CD4-positive, alpha-beta T cell treated with Interleukin-2 at 100 ng/mL for 4 hours (primary cell): Measurements from ENCODE around the gene USP44.

Experiments used
- DNase-seq: peaks from one replicate; pipeline ENCODE4 v3.0.0-alpha.2; 2020; ENCODE audit warnings: low spot score

Gene USP44

DNA sequence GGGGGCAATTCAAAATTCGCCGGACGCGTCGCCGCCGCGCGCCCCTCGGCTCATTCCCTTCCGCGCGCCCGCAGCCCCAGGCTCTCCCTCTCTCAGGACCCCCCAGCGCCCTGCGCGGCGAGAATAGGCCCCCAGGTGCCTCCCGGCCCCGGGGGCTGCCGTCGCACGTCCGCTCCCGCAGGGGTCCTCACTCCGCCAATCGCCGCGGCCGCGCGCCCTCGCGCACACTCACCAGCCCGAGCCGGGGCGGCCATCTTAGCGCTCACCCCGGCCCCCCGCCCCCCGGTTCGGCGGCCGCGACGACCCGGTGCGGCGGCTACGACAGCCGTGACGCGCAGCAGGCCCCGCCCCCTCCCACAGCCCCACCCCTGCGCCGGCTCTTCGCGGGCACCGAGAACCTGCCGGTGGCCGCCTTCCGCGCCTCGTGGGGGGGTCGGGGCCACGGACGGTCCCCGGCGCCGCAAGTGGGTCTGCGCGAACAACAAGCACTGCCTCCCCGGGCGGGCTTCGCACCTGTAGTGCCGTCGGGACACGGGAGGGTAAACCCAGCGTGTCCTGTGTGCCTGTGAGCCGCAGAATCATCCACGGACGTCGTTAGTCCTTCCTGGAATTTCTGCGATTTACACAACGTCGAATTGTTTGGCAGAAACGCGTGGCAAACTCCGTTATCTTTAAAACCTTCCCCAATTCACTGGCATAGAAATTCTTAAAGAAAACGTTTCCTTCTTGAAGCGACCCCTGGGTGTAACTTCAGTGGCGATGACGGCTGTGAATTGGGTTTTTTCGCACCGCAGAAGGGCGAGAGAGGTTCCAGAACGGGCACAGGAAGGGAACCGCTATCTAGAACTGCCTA, 2.5 kb downstream of the USP44 start:
- DNase-seq: peak; percentile 53

- no peak for DNase-seq
Measured at GRCh38 chr12:95548056-95548538, 3.2 kb downstream of the USP44 start.

- peak; percentile 3 for DNase-seq
Measured at GRCh38 chr12:95547522-95548055, 3.7 kb downstream of the USP44 start.

GRCh38 chr12:95546491-95546813, 4.8 kb downstream of the USP44 start:
- no peak for DNase-seq

- no peak for DNase-seq
Measured at GRCh38 chr12:95545731-95546490, 5.4 kb downstream of the USP44 start.

DNA sequence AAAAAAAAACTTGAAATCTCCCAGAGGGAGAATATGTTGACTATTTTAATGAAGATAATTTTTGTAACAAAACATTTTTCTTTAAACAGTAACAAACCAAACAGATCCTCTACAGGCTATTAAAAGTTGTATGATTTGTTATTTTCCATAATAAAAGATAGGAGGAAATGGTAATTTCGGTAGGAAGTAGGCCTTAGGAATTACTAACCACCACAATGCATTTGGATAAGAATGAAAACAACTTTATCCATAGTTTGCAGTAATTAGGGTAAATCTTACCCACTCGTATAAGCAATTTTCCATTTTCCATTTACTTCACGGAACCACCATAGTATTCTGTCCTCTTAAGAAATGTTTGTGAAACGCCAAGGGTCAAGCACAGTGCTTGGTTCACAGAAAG, 6.0 kb downstream of the USP44 start:
- no peak for DNase-seq

DNA sequence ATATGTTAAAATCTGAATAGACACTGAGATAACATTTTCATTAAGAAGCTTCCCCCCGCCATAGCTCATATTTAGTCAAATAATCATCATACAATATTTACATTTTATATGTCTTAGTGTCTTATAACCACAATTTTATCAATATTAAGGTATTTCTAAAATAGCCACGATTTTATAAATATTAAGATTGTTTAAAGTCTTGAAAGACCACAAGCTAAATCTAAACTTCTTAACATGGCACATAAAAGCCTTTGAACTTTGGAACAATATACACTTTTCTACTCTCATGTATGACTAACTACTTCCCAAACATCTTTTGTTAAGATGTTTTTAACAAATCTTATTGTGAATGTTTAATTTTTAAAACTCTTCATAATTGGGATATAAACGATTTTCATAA, 6.5 kb downstream of the USP44 start:
- no peak for DNase-seq

GRCh38 chr12:95543305-95543704, 8.0 kb downstream of the USP44 start:
- no peak for DNase-seq

GRCh38 chr12:95541436-95541835, 9.8 kb downstream of the USP44 start:
- no peak for DNase-seq

GRCh38 chr12:95538656-95539055, 12.6 kb downstream of the USP44 start:
- no peak for DNase-seq

DNA sequence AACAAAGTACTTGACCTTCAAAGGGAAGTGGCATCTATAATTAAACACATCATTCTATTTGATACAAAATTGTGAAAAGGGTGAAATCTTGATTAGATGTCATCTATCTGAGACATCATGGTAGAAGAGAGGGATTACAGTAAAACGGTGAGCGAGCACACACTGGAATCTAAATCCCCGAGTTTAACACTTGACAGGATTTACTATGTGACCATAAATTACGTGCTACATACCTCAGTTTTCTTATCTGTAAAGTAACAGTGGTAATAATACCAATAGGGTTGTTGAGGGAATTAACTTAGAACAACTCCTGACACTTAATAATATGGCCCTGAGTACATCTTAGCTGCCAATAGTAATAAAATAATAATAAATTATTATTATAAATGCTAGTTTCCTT, 13.3 kb downstream of the USP44 start:
- DNase-seq: no peak

DNA sequence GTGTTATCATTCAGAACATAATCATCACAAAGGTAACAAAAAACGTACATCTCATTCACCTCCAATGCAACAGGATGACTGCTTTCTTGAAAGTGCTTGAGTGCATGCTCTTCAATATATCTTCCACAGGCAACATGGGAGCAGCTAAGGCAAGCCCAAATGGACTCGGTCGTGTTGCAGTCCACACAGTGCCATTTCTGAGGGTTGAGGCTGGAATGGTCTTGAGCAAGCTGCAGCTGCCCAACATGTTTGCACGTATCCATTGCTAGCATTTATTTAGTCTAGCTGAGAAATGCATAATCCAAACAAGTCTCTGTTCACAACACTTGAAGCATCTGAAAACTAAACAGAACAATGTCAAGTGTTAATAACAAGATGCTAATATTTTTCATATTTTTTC, 17.3 kb downstream of the USP44 start:
- no peak for DNase-seq

- no peak for DNase-seq
Measured at GRCh38 chr12:95532851-95533250, 18.4 kb downstream of the USP44 start.

DNA sequence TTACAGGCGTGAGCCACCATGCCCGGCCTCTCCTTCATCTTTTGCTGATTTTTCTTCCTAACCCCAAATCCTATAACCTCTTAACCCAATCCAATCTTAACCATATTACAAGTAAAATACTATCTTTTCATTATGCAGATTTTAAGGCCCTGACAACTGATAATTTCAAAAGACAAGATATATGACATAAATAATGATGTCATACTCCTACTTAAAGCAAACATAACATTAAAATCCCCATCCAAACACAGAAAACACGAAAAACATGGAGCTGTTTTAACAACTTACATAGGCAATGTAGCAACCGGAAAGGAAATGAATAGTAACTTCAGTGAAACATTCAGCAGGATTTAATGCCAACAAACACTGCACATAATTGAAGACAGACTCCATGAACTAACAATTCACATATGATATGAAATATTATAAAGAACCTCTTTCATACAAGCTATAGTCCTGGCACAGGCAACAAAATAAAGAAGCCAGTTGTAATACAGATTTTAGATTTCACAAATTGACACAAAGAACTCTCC, 21.5 kb downstream of the USP44 start:
- DNase-seq: no peak

DNA sequence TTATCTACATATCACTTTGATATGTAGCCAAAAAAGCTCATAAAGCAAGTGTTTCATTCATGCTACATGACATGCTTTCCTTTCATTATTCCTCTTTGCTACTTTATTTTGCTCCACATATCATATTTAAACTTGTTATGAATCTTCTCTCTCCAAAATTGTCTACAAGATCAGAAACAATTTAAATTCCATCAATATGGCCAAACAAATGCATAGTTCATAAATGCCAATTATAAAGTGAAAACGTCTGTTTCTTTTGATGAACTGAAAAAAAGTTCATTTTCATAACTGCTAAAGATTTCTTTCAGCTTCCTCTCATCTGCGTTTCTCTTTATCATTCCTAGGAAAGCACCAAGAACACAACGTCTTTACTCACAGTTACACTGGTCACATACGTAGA, 22.8 kb downstream of the USP44 start:
- DNase-seq: no peak

DNA sequence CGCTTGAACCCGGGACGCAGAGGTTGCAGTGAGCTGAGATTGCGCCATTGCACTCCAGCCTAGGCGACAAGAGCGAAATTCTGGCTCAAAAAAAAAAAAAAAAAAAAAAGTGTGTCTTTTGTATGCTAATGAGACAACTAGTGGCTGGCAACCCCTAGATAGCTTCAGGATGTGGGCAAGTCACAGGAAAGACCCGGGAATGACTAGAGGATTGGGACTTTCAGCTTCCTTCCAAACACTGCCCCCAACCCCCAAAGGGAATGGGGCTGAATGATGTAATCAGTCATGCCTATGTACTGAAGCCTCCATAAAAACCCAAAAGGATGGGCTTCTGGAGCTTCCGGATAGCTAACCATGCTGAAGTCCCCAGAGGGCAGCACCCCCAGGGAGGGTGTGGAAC, 28.6 kb downstream of the USP44 start:
- no peak for DNase-seq

GRCh38 chr12:95520816-95521215, 30.5 kb downstream of the USP44 start:
- no peak for DNase-seq

GRCh38 chr12:95518944-95519343, 32.3 kb downstream of the USP44 start:
- DNase-seq: no peak

DNA sequence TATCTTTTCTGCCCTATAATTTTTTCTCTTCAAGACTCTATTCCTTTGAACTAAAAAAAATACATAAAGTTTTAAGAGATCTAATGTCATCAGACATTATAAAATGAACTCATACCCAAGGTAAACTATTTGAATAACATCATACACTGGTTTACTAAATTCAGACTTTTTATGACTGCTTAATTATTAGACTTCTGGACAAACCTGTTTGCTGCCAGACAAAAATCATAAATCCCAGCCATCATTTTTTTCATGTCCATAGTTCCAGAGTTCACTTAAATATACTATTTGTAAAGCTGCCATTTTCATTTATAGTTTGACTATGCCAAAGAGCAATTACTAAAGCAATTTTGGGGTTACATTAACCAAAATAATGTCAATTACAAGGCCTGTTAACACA, 34.0 kb downstream of the USP44 start:
- DNase-seq: no peak

DNA sequence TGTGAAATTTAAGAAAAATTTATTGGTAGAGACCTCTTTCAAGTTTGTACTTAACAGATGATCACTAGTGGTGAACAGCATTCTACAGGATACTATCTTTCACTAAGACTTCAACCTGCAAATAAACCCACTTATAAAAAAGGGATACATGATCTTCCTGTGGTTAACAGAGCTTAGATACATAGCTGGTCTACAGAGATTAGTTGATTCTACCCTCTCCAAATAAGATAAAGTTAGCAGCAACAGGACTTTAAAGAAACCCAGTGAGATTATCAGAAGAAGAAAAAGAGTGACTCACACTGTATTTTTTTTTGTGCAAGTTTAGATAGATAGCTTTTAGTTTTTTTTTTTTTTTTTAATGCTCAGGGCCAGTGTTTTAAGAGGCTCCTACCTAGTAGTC, 34.5 kb downstream of the USP44 start:
- no peak for DNase-seq

DNA sequence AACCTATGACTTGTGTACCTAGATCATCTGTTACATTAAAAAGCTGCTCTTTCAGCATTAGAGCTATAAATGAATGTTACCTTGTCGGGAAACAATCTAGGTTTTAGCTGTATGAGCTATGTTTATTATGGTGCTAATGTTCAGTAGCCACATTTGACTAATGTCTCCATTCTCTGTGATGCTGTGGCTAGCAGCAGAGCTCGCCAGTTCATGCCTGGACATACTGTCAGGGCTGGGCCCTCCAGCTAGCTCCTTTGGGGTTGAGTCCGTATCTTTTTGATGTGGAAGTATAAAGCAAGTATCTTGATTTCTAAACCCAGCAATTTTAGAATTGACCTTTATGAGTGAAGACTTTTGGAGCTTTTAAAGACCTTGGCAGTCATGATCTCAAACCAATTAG, 36.1 kb downstream of the USP44 start:
- DNase-seq: no peak

- DNase-seq: no peak
Measured at GRCh38 chr12:95513599-95513998, 37.7 kb downstream of the USP44 start.

DNA sequence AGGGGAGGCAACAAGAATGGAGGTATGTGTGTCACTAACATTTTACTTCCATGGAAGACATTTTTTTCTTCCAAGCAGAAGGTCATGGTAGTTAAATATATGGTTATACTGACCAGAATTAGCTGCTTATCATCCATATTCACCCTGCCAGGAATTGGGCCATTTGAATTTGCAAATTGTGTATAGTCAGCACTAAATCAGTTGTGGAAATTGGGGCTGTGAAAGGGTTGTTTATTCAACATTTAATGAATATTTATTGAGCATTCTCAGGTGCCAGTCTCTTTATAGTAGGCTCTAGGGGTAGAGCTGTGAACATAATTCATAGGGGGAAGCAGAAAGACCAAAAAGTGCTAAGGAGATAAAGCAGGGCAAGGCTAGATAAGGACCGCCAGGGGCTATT, 39.3 kb downstream of the USP44 start:
- DNase-seq: no peak
